Sigmoid colon (tissue), 4 donors: ENCODE measurements around the gene CTNNA1.

ENCODE experiments used
- POLR2A ChIP-seq, 2 donors: fragments of 450-650 bp; IDR thresholded peaks; one replicate each; pipeline ENCODE4 v1.6.1; 2016; ENCODE audit warnings: antibody characterized with exemption in 2 of 2, mild to moderate bottlenecking in 2 of 2, moderate library complexity in 2 of 2
- POLR2AphosphoS5 ChIP-seq, 4 donors: sonication (generic); formaldehyde crosslinking; IDR thresholded peaks; one replicate each; pipeline ENCODE4 v1.6.1; 2017; ENCODE audit warnings: antibody characterized with exemption in 4 of 4
- TF ChIP-seq, protein P1 (sequence below), 4 experiments: fragments of 450-650 bp in 3 of 4; fragments of 200-600 bp in 1 of 4; IDR thresholded peaks; one replicate each; pipeline ENCODE4 v1.5.1; 2016 to 2019; ENCODE audit warnings: antibody characterized with exemption in 4 of 4, mild to moderate bottlenecking in 3 of 4, moderate library complexity in 2 of 4

DNA sequence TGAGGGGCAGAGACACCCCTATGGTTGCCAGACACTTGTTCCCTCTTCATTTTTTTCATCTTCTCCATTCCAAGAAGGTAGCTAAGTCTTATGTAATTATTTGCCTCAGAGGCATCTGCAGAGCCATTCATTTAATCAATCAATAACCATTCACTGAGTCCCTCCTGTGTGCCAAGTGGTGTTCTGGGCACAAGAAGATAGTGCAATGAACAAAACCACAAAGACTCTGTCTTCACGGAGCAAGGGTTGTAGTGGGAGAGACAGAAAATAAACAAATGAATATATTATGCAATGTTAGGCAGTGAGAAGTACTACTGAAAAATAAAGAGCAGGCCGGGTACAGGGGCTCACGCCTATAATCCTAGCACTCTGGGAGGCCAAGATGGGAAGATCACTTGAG lies 41.4 kb upstream of the CTNNA1 start:
- TF ChIP-seq, protein P1, sequence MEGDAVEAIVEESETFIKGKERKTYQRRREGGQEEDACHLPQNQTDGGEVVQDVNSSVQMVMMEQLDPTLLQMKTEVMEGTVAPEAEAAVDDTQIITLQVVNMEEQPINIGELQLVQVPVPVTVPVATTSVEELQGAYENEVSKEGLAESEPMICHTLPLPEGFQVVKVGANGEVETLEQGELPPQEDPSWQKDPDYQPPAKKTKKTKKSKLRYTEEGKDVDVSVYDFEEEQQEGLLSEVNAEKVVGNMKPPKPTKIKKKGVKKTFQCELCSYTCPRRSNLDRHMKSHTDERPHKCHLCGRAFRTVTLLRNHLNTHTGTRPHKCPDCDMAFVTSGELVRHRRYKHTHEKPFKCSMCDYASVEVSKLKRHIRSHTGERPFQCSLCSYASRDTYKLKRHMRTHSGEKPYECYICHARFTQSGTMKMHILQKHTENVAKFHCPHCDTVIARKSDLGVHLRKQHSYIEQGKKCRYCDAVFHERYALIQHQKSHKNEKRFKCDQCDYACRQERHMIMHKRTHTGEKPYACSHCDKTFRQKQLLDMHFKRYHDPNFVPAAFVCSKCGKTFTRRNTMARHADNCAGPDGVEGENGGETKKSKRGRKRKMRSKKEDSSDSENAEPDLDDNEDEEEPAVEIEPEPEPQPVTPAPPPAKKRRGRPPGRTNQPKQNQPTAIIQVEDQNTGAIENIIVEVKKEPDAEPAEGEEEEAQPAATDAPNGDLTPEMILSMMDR (IDR thresholded peaks at IDR 0.05) = no peak
- TF ChIP-seq POLR2AphosphoS5 (IDR thresholded peaks at IDR 0.05) = no peak
- no peak for TF ChIP-seq POLR2A (IDR thresholded peaks at IDR 0.05)
